HepG2 (cell line): ENCODE measurements around the gene ODAD4. TPM values are rescaled to one million over a fixed set of nuclear protein-coding genes. Genes with fewer than 3 reads are reported as not detected.

Source experiments
- CBX2 ChIP-seq, 2 experiments: fragments of 200-600 bp in 1 of 2; sonication (generic); formaldehyde crosslinking in 1 of 2; IDR thresholded peaks; 2 replicates each; pipeline versions ENCODE4 v1.7.0 to v1.8.1; 2018 to 2022; ENCODE audit warnings: low read depth in 2 of 2, low read length in 1 of 2, mild to moderate bottlenecking in 1 of 2, missing genetic modification reagents in 1 of 2
- ISX ChIP-seq: sonication (generic); formaldehyde crosslinking; conservative IDR thresholded peaks from 2 replicates; pipeline ENCODE4 v1.5.0; 2020; ENCODE audit warnings: missing genetic modification reagents
- KLF6 ChIP-seq: IDR thresholded peaks from 2 replicates; pipeline ENCODE4 v1.8.0; 2016; ENCODE audit warnings: missing biosample characterization, missing genetic modification reagents
- MATR3 ChIP-seq: sonication (generic); formaldehyde crosslinking; IDR thresholded peaks from 2 replicates; pipeline ENCODE4 v1.4.0; 2020; ENCODE audit warnings: missing genetic modification reagents
- MED13 ChIP-seq: sonication (generic); formaldehyde crosslinking; IDR thresholded peaks from 2 replicates; pipeline ENCODE4 v1.5.0; 2020; ENCODE audit warnings: missing genetic modification reagents
- SAFB2 ChIP-seq: sonication (generic); formaldehyde crosslinking; IDR thresholded peaks from 2 replicates; pipeline ENCODE4 v1.5.1; 2020; ENCODE audit warnings: missing genetic modification reagents, low read depth, mild to moderate bottlenecking, borderline replicate concordance
- SKI ChIP-seq: fragments of 450-650 bp; IDR thresholded peaks from one replicate; pipeline ENCODE4 v1.6.1; 2018; ENCODE audit warnings: mild to moderate bottlenecking; ENCODE audit not compliant: partially characterized antibody
- ZNF292 ChIP-seq: sonication (generic); formaldehyde crosslinking; IDR thresholded peaks from 2 replicates; pipeline ENCODE4 v1.8.1; 2022; ENCODE audit warnings: mild to moderate bottlenecking, low read depth, missing genetic modification reagents, borderline replicate concordance
- ZNF331 ChIP-seq: sonication (generic); formaldehyde crosslinking; IDR thresholded peaks from 2 replicates; pipeline ENCODE4 v1.4.0; 2020; ENCODE audit warnings: missing genetic modification reagents
- ZNF333 ChIP-seq: sonication (generic); formaldehyde crosslinking; IDR thresholded peaks from 2 replicates; pipeline ENCODE4 v1.4.0; 2020; ENCODE audit warnings: mild to moderate bottlenecking, missing genetic modification reagents, borderline replicate concordance
- ZNF7 ChIP-seq: IDR thresholded peaks from 2 replicates; pipeline ENCODE4 v1.6.1; 2016; ENCODE audit warnings: missing biosample characterization, missing genetic modification reagents
- ZNF746 ChIP-seq: sonication (generic); formaldehyde crosslinking; IDR thresholded peaks from 2 replicates; pipeline ENCODE4 v1.8.0; 2022; ENCODE audit warnings: mild to moderate bottlenecking, missing genetic modification reagents
- ZNF781 ChIP-seq: sonication (generic); formaldehyde crosslinking; IDR thresholded peaks from 2 replicates; pipeline ENCODE4 v1.5.1; 2020; ENCODE audit warnings: borderline replicate concordance, mild to moderate bottlenecking, missing genetic modification reagents; ENCODE audit errors: not compliant biosample characterization
- ZSCAN30 ChIP-seq: sonication (generic); formaldehyde crosslinking; IDR thresholded peaks from 2 replicates; pipeline ENCODE4 v1.5.0; 2020; ENCODE audit warnings: mild to moderate bottlenecking, missing genetic modification reagents
- polyA plus RNA-seq, 8 experiments: library from polyadenylated mRNA; depleted of rRNA in 3 of 8; stranded (reverse) in 7 of 8; unstranded in 1 of 8; fragments of >200 nt; fragmentation: Illumina TruSeq in 4 of 8; extraction: Trizol in 4 of 8; gene quantifications; 2 replicates each; pipeline versions ENCODE4 v1.2.1 to v1.2.3, GENCODE V29; 2011 to 2016; ENCODE audit warnings: low read depth in 4 of 8, missing spikeins in 1 of 8, mixed read lengths in 1 of 8; ENCODE audit not compliant: insufficient read depth in 1 of 8
- total RNA-seq, 5 experiments: library from RNA; depleted of rRNA; stranded (reverse); fragments of >200 nt; fragmentation: Illumina TruSeq; extraction: Trizol; gene quantifications; 2 replicates each; pipeline ENCODE4 v1.2.3, GENCODE V29; 2016; ENCODE audit warnings: low read depth in 1 of 5
- TF ChIP-seq, protein P1 (sequence below): sonication (generic); formaldehyde crosslinking; IDR thresholded peaks from 2 replicates; pipeline ENCODE4 v1.4.0; 2020; ENCODE audit warnings: missing genetic modification reagents
- TF ChIP-seq, protein P2 (sequence below): sonication (generic); formaldehyde crosslinking; IDR thresholded peaks from 2 replicates; pipeline ENCODE4 v1.4.0; 2020; ENCODE audit warnings: mild to moderate bottlenecking, missing genetic modification reagents
- TF ChIP-seq, protein P3 (sequence below): sonication (generic); formaldehyde crosslinking; IDR thresholded peaks from 2 replicates; pipeline ENCODE4 v1.9.0; 2021; ENCODE audit warnings: missing genetic modification reagents, borderline replicate concordance
- TF ChIP-seq, protein P4 (sequence below): sonication (generic); formaldehyde crosslinking; IDR thresholded peaks from 2 replicates; pipeline ENCODE4 v1.5.0; 2020; ENCODE audit warnings: missing genetic modification reagents
- TF ChIP-seq, protein P5 (sequence below): sonication (generic); formaldehyde crosslinking; IDR thresholded peaks from 2 replicates; pipeline ENCODE4 v1.8.1; 2022; ENCODE audit warnings: low read depth, mild to moderate bottlenecking, missing genetic modification reagents

ODAD4 gene
- total and polyA plus RNA-seq, 2 of the 13 experiments (the other 11 are each of a cell fraction or from before 2014, with no cell fraction given): 0.48 to 0.53 TPM

DNA sequence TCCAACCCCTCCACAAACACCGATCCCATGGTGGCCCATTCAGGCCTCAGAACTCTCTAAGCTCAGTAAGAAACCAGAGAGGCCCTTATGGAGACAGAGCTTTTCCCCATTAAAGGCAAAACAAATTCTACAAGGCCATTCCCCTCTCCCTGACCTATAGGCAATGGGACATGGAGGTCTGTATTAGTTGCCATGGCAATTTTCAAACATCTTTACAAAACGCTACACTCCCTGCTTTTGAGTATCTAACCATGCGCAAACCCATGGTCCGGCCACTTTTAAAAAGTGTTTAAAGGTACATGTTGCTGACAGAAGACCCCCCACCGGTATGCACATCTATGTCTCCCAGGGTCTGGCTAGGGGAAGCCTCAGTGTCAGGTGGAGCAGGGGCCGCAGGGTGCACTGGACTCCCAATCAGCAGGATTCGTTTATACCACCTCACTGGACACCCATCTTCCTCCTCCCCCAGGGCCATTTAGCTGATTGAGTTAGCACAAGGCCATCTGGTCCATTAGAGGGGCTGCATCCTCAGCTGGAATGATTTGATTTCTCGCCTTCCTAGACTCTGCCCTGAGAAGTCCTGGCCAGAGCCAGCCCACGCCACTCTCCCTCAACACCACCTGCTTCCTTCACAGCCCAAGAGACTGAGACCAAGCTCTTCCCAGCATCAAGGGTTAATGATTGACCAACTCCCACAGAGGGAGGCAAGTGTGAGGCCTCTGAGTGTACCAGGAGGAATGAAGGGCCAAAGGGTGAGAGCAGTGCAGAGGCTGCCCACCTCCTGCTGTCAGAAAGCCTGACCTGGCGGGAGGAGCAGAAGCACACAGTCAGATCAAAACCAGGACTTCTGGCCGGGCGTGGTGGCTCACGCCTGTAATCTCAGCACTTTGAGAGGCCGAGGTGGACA is 22.5 kb upstream of the ODAD4 start (continued):
- TF ChIP-seq CBX2 (IDR thresholded peaks at IDR 0.05; ENCODE audit: low read depth, low read length) (no peak), CBX2 (CRISPR knock-in tag; IDR thresholded peaks at IDR 0.05; ENCODE audit: low read depth) (no peak), ZNF331 (peak; percentile 96), ZNF7 (CRISPR knock-in tag) (no peak), KLF6 (CRISPR knock-in tag) (peak; percentile 83; the same call in 1 of the 2 replicates), ZNF781 (CRISPR knock-in tag) (peak; percentile 71), ZNF292 (CRISPR knock-in tag) (peak; percentile 97; the same call in 1 of the 2 replicates), ZNF333 (CRISPR knock-in tag) (no peak), SKI (no peak), ZSCAN30 (no peak), MED13 (CRISPR knock-in tag) (no peak), SAFB2 (CRISPR knock-in tag) (no peak; the same call in 1 of the 2 replicates), ZNF746 (CRISPR knock-in tag) (no peak; the same call in 1 of the 2 replicates), MATR3 (CRISPR knock-in tag) (no peak), ISX (CRISPR knock-in tag) (no peak)
- TF ChIP-seq, protein P1, sequence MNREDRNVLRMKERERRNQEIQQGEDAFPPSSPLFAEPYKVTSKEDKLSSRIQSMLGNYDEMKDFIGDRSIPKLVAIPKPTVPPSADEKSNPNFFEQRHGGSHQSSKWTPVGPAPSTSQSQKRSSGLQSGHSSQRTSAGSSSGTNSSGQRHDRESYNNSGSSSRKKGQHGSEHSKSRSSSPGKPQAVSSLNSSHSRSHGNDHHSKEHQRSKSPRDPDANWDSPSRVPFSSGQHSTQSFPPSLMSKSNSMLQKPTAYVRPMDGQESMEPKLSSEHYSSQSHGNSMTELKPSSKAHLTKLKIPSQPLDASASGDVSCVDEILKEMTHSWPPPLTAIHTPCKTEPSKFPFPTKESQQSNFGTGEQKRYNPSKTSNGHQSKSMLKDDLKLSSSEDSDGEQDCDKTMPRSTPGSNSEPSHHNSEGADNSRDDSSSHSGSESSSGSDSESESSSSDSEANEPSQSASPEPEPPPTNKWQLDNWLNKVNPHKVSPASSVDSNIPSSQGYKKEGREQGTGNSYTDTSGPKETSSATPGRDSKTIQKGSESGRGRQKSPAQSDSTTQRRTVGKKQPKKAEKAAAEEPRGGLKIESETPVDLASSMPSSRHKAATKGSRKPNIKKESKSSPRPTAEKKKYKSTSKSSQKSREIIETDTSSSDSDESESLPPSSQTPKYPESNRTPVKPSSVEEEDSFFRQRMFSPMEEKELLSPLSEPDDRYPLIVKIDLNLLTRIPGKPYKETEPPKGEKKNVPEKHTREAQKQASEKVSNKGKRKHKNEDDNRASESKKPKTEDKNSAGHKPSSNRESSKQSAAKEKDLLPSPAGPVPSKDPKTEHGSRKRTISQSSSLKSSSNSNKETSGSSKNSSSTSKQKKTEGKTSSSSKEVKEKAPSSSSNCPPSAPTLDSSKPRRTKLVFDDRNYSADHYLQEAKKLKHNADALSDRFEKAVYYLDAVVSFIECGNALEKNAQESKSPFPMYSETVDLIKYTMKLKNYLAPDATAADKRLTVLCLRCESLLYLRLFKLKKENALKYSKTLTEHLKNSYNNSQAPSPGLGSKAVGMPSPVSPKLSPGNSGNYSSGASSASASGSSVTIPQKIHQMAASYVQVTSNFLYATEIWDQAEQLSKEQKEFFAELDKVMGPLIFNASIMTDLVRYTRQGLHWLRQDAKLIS (CRISPR knock-in tag): no peak
- TF ChIP-seq, protein P2, sequence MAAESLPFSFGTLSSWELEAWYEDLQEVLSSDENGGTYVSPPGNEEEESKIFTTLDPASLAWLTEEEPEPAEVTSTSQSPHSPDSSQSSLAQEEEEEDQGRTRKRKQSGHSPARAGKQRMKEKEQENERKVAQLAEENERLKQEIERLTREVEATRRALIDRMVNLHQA (CRISPR knock-in tag): no peak
- TF ChIP-seq, protein P3, sequence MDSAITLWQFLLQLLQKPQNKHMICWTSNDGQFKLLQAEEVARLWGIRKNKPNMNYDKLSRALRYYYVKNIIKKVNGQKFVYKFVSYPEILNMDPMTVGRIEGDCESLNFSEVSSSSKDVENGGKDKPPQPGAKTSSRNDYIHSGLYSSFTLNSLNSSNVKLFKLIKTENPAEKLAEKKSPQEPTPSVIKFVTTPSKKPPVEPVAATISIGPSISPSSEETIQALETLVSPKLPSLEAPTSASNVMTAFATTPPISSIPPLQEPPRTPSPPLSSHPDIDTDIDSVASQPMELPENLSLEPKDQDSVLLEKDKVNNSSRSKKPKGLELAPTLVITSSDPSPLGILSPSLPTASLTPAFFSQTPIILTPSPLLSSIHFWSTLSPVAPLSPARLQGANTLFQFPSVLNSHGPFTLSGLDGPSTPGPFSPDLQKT (CRISPR knock-in tag): no peak
- TF ChIP-seq, protein P4, sequence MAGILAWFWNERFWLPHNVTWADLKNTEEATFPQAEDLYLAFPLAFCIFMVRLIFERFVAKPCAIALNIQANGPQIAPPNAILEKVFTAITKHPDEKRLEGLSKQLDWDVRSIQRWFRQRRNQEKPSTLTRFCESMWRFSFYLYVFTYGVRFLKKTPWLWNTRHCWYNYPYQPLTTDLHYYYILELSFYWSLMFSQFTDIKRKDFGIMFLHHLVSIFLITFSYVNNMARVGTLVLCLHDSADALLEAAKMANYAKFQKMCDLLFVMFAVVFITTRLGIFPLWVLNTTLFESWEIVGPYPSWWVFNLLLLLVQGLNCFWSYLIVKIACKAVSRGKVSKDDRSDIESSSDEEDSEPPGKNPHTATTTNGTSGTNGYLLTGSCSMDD (CRISPR knock-in tag): no peak
- TF ChIP-seq, protein P5, sequence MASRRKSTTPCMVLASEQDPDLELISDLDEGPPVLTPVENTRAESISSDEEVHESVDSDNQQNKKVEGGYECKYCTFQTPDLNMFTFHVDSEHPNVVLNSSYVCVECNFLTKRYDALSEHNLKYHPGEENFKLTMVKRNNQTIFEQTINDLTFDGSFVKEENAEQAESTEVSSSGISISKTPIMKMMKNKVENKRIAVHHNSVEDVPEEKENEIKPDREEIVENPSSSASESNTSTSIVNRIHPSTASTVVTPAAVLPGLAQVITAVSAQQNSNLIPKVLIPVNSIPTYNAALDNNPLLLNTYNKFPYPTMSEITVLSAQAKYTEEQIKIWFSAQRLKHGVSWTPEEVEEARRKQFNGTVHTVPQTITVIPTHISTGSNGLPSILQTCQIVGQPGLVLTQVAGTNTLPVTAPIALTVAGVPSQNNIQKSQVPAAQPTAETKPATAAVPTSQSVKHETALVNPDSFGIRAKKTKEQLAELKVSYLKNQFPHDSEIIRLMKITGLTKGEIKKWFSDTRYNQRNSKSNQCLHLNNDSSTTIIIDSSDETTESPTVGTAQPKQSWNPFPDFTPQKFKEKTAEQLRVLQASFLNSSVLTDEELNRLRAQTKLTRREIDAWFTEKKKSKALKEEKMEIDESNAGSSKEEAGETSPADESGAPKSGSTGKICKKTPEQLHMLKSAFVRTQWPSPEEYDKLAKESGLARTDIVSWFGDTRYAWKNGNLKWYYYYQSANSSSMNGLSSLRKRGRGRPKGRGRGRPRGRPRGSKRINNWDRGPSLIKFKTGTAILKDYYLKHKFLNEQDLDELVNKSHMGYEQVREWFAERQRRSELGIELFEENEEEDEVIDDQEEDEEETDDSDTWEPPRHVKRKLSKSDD: no peak
